Activated CD8-positive, alpha-beta T cell treated with anti-CD3 and anti-CD28 coated beads, Interleukin-2, amount 10 ng/mL, durations not matched to agents 7 days and 5 days (primary cell): ENCODE measurements around the gene HS1BP3. TPM values are rescaled to one million over a fixed set of nuclear protein-coding genes. Genes with fewer than 3 reads are reported as not detected.

ENCODE experiments used
- ATAC-seq: fragments of 150-1000 bp; cut with Tn5 transposase; one replicate; pipeline ENCODE4 v1.10.0; 2021; ENCODE audit warnings: moderate library complexity
- CTCF ChIA-PET: fragments of 350-600 bp; sonication (Branson Sonifier 250); formaldehyde crosslinking; loops from one replicate; lab custom pipeline; 2021; ENCODE audit warnings: antibody characterized with exemption; lab: Charles Lee
- POLR2A ChIA-PET: fragments of 350-600 bp; sonication (Branson Sonifier 250); formaldehyde crosslinking; loops from one replicate; lab custom pipeline; 2021; ENCODE audit warnings: antibody characterized with exemption; lab: Charles Lee
- DNase-seq: peaks from one replicate; pipeline ENCODE4 v3.0.0-alpha.2; 2020
- H3K27ac Mint-ChIP-seq: one replicate; pipeline ENCODE4 v1.8.0; 2021; ENCODE audit warnings: mild to moderate bottlenecking, mixed read lengths
- H3K27me3 Mint-ChIP-seq: one replicate; pipeline ENCODE4 v1.8.0; 2021; ENCODE audit warnings: low read depth, mixed read lengths
- H3K36me3 Mint-ChIP-seq: one replicate; pipeline ENCODE4 v1.8.0; 2021; ENCODE audit warnings: low read depth, mixed read lengths
- H3K4me1 Mint-ChIP-seq: one replicate; pipeline ENCODE4 v1.8.0; 2021; ENCODE audit warnings: low read depth, mixed read lengths
- H3K4me3 Mint-ChIP-seq: one replicate; pipeline ENCODE4 v1.8.0; 2021; ENCODE audit warnings: mild to moderate bottlenecking, mixed read lengths
- H3K9me3 Mint-ChIP-seq: one replicate; pipeline ENCODE4 v1.8.0; 2022; ENCODE audit warnings: mixed read lengths; ENCODE audit not compliant: insufficient read depth
- total RNA-seq, 2 experiments: library from RNA; stranded (reverse); gene quantifications; one replicate each; pipeline ENCODE4 v1.2.3, GENCODE V29; 2021

HS1BP3 gene
- total RNA-seq, 2 experiments from 2014 or later, result 10.5 to 11.2 TPM

DNA sequence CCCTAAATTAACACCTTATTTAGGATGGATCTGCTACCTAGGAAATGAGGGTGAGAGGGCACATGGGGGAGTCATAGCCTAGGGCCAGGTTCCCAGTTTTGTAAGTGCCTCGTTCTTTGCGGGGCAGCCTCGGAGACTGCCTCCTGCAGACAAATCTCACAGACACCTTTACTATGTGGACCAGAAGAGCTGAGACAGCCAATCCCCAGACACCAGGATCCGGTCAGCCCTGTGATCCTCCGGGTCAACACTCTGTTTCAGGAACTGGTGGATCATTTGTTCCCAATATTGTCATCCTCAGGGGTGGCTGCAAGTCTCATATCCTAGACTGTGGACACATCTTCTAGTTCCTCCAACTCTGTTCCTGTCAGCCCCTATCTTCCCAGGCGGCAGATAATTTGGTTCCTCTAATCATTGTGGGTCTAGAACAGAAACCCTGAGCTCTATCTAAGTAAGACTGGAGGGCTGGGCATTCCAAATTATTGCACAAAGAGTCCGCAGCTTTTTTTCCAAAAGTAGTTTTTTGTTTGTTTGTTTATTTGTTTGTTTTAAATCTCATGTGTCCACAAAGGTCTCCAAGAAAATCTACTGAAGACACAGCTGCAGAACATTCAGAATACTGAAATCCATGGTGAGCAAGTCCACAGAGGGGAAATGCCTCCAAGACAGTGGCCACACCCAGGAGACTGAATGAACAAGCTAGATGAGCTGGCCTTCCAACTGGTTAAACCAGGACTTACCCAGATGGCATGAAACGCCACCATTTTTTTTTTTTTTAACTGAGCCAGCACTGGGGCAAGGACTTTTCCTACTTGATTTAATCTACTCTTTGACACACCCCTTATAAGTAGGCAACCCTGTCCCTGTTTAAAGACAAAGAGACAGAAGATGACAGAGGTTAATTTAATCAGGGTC is 9.9 kb upstream of the HS1BP3 start:
- ChIA-PET CTCF (interaction anchor here (0.5 to 6.4 kb wide), 39 partner anchors 9 to 657 kb away, joined by 3 to 172 read pairs (median 4); partner anchors contain the start of genes HS1BP3 and RHOB), POLR2A (interaction anchor here (1.0 to 1.5 kb wide), 2 partner anchors 9 to 301 kb away, joined by 3 to 7 read pairs; partner anchors contain the start of gene HS1BP3)
- Mint-ChIP-seq H3K27me3 (peaks cover 54% of the 10 kb centered on the region), H3K9me3 (no peaks in the 10 kb centered on the region), H3K27ac (no peak overlapping the region), H3K4me3 (no peak overlapping the region), H3K36me3 (no peaks in the 10 kb centered on the region), H3K4me1 (peaks cover 4% of the 10 kb centered on the region)
- ATAC-seq (no peak), DNase-seq (no peak)

DNA sequence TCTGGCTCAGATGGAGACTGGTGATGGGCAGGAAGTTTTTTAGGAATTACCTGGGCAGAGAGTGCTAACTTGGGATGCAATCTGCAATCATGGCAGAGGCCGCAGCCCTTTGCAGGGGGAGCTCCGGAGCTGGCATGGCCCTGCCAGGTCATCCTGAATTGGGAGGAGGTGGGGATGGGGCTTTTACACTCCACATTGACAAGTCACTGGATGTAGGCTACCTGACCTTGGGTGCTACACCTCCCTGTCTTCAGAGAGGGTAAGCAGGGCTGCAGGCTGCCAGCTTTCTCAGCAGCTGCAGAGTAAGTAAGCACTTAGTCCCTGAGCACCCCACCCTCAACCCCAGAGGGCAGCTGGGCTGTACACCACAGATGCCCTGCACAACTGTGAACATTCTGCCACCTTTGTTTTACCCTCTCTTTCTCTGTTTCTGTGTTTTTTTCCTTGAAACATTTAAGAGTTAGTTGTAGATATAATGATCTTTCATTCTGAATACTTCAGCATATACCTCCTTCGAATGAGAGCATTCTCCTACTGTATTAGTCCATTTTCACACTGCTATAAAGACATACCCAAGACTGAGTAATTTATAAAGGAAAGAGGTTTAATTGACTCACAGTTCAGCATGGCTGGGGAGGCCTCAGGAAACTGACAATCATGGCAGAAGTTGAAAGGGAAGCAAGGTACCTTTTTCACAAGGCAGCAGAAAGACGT is 6.8 kb upstream of the HS1BP3 start:
- no peak for ATAC-seq
- no peaks in the 10 kb centered on the region for H3K9me3 Mint-ChIP-seq

GRCh38 chr2:20656561-20656960 is 5.7 kb upstream of the HS1BP3 start:
- H3K4me3 Mint-ChIP-seq, result no peak overlapping the region
- POLR2A ChIA-PET, result no interaction called here
- peaks cover 29% of the 10 kb centered on the region for H3K27me3 Mint-ChIP-seq
- H3K4me1 Mint-ChIP-seq, result peaks cover 6% of the 10 kb centered on the region
- H3K36me3 Mint-ChIP-seq, result no peaks in the 10 kb centered on the region
- no peak overlapping the region for H3K27ac Mint-ChIP-seq
- CTCF ChIA-PET, result interaction anchor here (1.1 to 2.1 kb wide), 2 partner anchors 10 to 307 kb away, joined by 3 to 6 read pairs; no protein-coding TSS in a partner anchor
- DNase-seq, result no peak
- no peak for ATAC-seq
- no peaks in the 10 kb centered on the region for H3K9me3 Mint-ChIP-seq

More for the DNA sequence above, 6.8 kb upstream of the HS1BP3 start:
- Mint-ChIP-seq H3K4me1 (no peaks in the 10 kb centered on the region), H3K27ac (no peak overlapping the region), H3K36me3 (no peaks in the 10 kb centered on the region), H3K27me3 (peaks cover 35% of the 10 kb centered on the region), H3K4me3 (no peak overlapping the region)
- CTCF ChIA-PET, result no interaction called here
- POLR2A ChIA-PET, result interaction anchor here (0.6 kb wide), 1 partner anchor 8 kb away, joined by 7 read pairs; no protein-coding TSS in a partner anchor
- DNase-seq, result no peak

- H3K36me3 Mint-ChIP-seq, result no peaks in the 10 kb centered on the region
- H3K27me3 Mint-ChIP-seq, result peaks cover 19% of the 10 kb centered on the region
- no peak for ATAC-seq
- no peak for DNase-seq
- no peak overlapping the region for H3K27ac Mint-ChIP-seq
- no peaks in the 10 kb centered on the region for H3K9me3 Mint-ChIP-seq
- H3K4me3 Mint-ChIP-seq, result no peak overlapping the region
- peaks cover 19% of the 10 kb centered on the region for H3K4me1 Mint-ChIP-seq
- POLR2A ChIA-PET, result no interaction called here
- CTCF ChIA-PET, result interaction anchor here (0.9 to 1.9 kb wide), 2 partner anchors 12 to 210 kb away, joined by 3 to 7 read pairs; no protein-coding TSS in a partner anchor
Measured at GRCh38 chr2:20654535-20654813, 3.6 kb upstream of the HS1BP3 start.

DNA sequence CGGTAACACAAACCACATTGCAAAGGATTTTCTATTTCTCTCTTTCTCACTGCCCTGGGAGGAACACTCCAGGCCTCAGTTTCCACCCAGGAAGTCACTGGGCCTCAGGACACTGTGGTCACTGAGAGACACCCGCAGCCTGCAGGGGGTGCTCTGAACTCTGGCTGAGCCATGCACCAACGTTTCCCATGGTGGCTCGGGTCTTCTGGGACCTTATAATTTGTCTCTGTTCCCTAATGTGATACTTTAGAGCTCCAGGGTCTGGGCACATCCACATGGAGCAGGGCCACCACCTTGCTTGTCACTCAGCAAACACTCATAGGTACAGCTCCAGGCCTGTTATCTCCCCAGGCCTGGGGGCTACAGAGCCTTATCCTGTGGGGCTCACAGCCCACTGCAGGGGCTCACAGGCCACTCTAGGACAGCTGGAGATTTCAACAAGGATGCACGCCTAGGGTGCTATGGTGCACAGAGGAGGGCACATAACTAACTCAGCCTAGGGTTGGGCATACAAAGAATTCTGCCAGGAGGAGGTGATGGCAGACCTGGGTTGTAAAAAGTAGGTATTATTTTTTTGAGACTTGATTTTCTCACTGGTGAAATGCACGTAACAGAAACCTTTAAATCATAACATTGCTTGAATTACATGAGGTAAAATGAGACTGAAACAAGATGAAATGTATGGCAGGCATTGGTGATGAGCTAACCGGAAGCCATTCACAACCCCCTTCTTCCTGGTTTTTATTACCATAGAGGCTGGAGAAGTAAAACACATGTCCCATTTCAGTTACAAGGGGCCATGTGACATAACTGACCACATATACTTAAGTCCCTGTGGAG is 3.0 kb upstream of the HS1BP3 start:
- Mint-ChIP-seq H3K9me3 (no peaks in the 10 kb centered on the region), H3K4me3 (no peak overlapping the region), H3K27me3 (peaks cover 16% of the 10 kb centered on the region), H3K36me3 (no peaks in the 10 kb centered on the region), H3K27ac (no peak overlapping the region), H3K4me1 (peaks cover 19% of the 10 kb centered on the region)
- ATAC-seq (no peak), DNase-seq (no peak)
- CTCF ChIA-PET, result interaction anchor here (0.9 to 1.9 kb wide), 2 partner anchors 12 to 209 kb away, joined by 3 to 7 read pairs; no protein-coding TSS in a partner anchor
- POLR2A ChIA-PET, result no interaction called here

DNA sequence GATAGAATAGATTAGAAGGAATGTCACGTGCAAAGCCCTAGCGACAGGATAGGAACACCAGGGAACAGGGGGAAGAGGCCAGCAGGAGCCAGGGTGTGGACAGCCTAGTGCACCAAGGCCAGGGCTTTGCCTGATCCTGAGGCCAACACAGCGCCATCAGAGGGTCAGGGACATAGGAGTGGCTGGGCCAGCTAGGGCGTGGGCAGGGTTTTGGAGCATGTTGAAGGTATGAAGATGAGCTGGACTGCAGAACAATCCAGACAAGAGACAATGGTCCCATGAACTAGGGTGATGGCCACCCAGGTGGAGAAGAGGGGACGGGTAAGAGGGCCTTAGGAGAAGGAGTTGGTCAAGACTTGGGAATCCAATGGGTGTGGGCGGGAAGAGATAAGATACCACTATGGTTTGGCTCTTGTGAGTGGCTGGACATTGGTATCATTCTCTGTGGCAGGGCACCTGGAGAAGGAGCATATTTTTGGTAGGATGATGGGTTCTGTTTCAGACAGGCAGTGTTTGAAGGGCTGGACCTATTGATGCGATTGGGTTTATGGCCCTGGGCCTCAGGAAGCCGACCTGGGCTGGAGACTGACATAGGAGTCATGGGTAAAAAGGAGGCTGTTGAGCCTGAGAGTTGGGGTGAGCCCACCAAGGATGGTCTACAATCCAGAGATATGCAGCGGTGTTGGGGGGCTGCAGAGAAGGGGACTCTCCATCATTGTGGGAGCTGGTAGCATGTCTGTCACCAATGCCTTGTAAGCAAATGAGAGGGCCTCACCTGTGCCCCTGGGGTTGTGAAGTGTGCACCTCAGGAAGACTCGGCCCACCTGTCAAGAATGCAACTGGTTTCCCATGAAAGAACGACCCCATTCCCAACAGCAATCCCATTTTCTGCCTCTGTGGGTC is 2.0 kb upstream of the HS1BP3 start:
- no peaks in the 10 kb centered on the region for H3K36me3 Mint-ChIP-seq
- H3K9me3 Mint-ChIP-seq, result no peaks in the 10 kb centered on the region
- H3K4me1 Mint-ChIP-seq, result peaks cover 19% of the 10 kb centered on the region
- POLR2A ChIA-PET, result interaction anchor here (0.8 to 1.2 kb wide), 3 partner anchors 170 to 304 kb away, joined by 3 to 4 read pairs (median 3); partner anchors contain the start of gene LDAH
- no peak for DNase-seq
- no peak overlapping the region for H3K4me3 Mint-ChIP-seq
- peaks cover 11% of the 10 kb centered on the region for H3K27me3 Mint-ChIP-seq
- ATAC-seq, result no peak
- CTCF ChIA-PET, result interaction anchor here (1.9 to 4.8 kb wide), 4 partner anchors 8 to 213 kb away, joined by 7 to 57 read pairs (median 30); partner anchors contain the start of gene RHOB
- H3K27ac Mint-ChIP-seq, result no peak overlapping the region

DNA sequence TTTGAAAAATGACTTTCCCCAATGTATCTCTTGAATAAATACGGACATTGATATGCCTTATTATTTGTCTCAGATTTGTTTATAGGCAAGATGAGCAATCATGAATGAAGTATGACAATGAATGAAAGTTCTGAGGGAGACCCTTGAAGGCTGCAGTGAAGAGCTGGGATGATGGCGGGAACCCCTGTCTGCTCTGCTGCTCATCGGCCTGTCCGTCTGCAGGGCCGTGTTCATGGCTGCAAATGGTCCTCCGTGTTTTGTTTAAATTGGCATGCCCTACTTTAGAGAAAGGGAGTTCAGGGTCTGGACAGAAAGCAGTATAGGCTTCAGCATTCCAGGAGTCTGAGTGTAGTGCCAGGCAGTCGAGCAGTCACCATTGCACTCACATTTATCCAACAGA is 1.2 kb upstream of the HS1BP3 start:
- peaks cover 19% of the 10 kb centered on the region for H3K4me1 Mint-ChIP-seq
- DNase-seq (no peak), ATAC-seq (no peak)
- ChIA-PET CTCF (interaction anchor here (1.3 to 4.8 kb wide), 11 partner anchors 9 to 240 kb away, joined by 4 to 57 read pairs (median 12); partner anchors contain the start of gene RHOB), POLR2A (interaction anchor here (0.8 to 2.2 kb wide), 7 partner anchors 9 to 303 kb away, joined by 3 to 15 read pairs (median 4); partner anchors contain the start of genes LDAH and RHOB)
- H3K9me3 Mint-ChIP-seq, result no peaks in the 10 kb centered on the region
- H3K36me3 Mint-ChIP-seq, result no peaks in the 10 kb centered on the region
- peaks cover 9% of the 10 kb centered on the region for H3K27me3 Mint-ChIP-seq
- H3K27ac Mint-ChIP-seq, result peak overlapping the region; percentile 30
- no peak overlapping the region for H3K4me3 Mint-ChIP-seq

- Mint-ChIP-seq H3K4me3 (peak overlapping the region; percentile 87), H3K27ac (peak overlapping the region; percentile 91)
- CTCF ChIA-PET, result interaction anchor here (0.6 to 4.8 kb wide), 35 partner anchors 9 to 546 kb away, joined by 3 to 57 read pairs (median 4); partner anchors contain the start of gene RHOB
Measured at GRCh38 chr2:20651731-20652099, 817 bp upstream of the HS1BP3 start.

GRCh38 chr2:20650393-20650876 is 463 bp downstream of the HS1BP3 start:
- POLR2A ChIA-PET, result interaction anchor here (0.7 to 2.2 kb wide), 7 partner anchors 11 to 299 kb away, joined by 3 to 15 read pairs (median 6); partner anchors contain the start of genes LDAH and RHOB
- no peak for ATAC-seq
- H3K27ac Mint-ChIP-seq, result peak overlapping the region; percentile 82

More at GRCh38 chr2:20651731-20652099, 817 bp upstream of the HS1BP3 start:
- no peaks in the 10 kb centered on the region for H3K36me3 Mint-ChIP-seq
- peaks cover 9% of the 10 kb centered on the region for H3K27me3 Mint-ChIP-seq
- POLR2A ChIA-PET, result interaction anchor here (1.0 to 2.2 kb wide), 9 partner anchors 9 to 303 kb away, joined by 3 to 15 read pairs (median 4); partner anchors contain the start of genes LDAH and RHOB
- no peak for ATAC-seq
- no peaks in the 10 kb centered on the region for H3K9me3 Mint-ChIP-seq
- peaks cover 19% of the 10 kb centered on the region for H3K4me1 Mint-ChIP-seq
- DNase-seq, result no peak

More at GRCh38 chr2:20650393-20650876, 463 bp downstream of the HS1BP3 start:
- CTCF ChIA-PET, result interaction anchor here (0.6 to 4.8 kb wide), 18 partner anchors 11 to 545 kb away, joined by 3 to 57 read pairs (median 6); partner anchors contain the start of gene RHOB
- Mint-ChIP-seq H3K4me1 (peaks cover 19% of the 10 kb centered on the region), H3K4me3 (peak overlapping the region; percentile 87), H3K27me3 (peaks cover 3% of the 10 kb centered on the region), H3K36me3 (no peaks in the 10 kb centered on the region), H3K9me3 (no peaks in the 10 kb centered on the region)
- peak; percentile 37 for DNase-seq
